GM12878 (cell line): ENCODE data around the gene KLC3. TPM values are rescaled to one million over a fixed set of nuclear protein-coding genes. Genes with fewer than 3 reads are reported as not detected.

Experiments used
- ATAC-seq: fragments of 200-7000 bp; cut with Tn5 transposase; 3 replicates; pipeline ENCODE4 v1.9.1; 2020; ENCODE audit warnings: mild to moderate bottlenecking, moderate library complexity
- BruUV-seq: library from RNA; stranded (reverse); fragments of 400-500 nt; replicated peaks from 2 replicates; lab custom pipeline; 2021; lab: Mats Ljungman, UMichigan
- CTCF ChIA-PET: fragments of 300-600 bp; sonication (Branson Sonifier 250); formaldehyde crosslinking; extraction: SDS; loops from one replicate; lab custom pipeline; 2021; ENCODE audit warnings: inconsistent platforms; lab: Yijun Ruan, JAX
- POLR2A ChIA-PET: fragments of 350-600 bp; formaldehyde crosslinking; extraction: SDS; loops from one replicate; lab custom pipeline; 2021; ENCODE audit warnings: inconsistent platforms; lab: Charles Lee
- RAD21 ChIA-PET: fragments of 300-600 bp; sonication (Branson Sonifier 250); formaldehyde crosslinking; loops from one replicate; lab custom pipeline; 2023; ENCODE audit warnings: antibody characterized with exemption; ENCODE audit not compliant: unreplicated experiment; lab: Charles Lee
- SMC1A ChIA-PET: fragments of 300-600 bp; sonication (Branson Sonifier 250); formaldehyde crosslinking; loops from one replicate; lab custom pipeline; 2023; ENCODE audit not compliant: unreplicated experiment, uncharacterized antibody; lab: Charles Lee
- DNase-seq: peaks from one replicate; pipeline ENCODE4 v3.0.0-alpha.2; 2011; ENCODE audit warnings: low read depth, low spot score
- FAIRE-seq: peaks from 3 replicates; lab custom pipeline; 2011; peaks lifted over from hg19 to GRCh38; lab: Jason Lieb, UNC
- H2AFZ ChIP-seq: 2 replicates; pipeline ENCODE4 v1.6.0; 2011; ENCODE audit warnings: low read depth, low read length, control low read depth; ENCODE audit not compliant: control insufficient read depth
- H3K27ac ChIP-seq: 2 replicates; pipeline ENCODE4 v1.5.1; 2011; ENCODE audit warnings: control low read depth; ENCODE audit not compliant: control insufficient read depth, insufficient read depth
- H3K27me3 ChIP-seq, 2 experiments: replicated peaks in 1 of 2; 2 replicates each; pipeline versions ENCODE4 v1.6.0 to v1.6.1; 2011; ENCODE audit warnings: low read length in 1 of 2; ENCODE audit not compliant: control insufficient read depth in 2 of 2, insufficient read depth in 2 of 2
- H3K36me3 ChIP-seq, 2 experiments: 2 replicates each; pipeline ENCODE4 v1.5.1; 2011; ENCODE audit warnings: low read length in 1 of 2; ENCODE audit not compliant: control insufficient read depth in 2 of 2, insufficient read depth in 2 of 2
- H3K4me1 ChIP-seq: 2 replicates; pipeline ENCODE4 v1.6.1; 2011; ENCODE audit warnings: mild to moderate bottlenecking, low read length, moderate library complexity, mixed read lengths; ENCODE audit not compliant: control insufficient read depth, insufficient read depth
- H3K4me2 ChIP-seq: 2 replicates; pipeline ENCODE4 v1.6.0; 2011; ENCODE audit warnings: control low read depth; ENCODE audit not compliant: control insufficient read depth, insufficient read depth
- H3K4me3 ChIP-seq: fragments of 200-600 bp; sonication (generic); 2 replicates; pipeline ENCODE4 v1.5.1; 2016
- H3K79me2 ChIP-seq: 2 replicates; pipeline ENCODE4 v1.6.0; 2011; ENCODE audit warnings: low read length; ENCODE audit not compliant: control insufficient read depth, insufficient read depth
- H3K9ac ChIP-seq: 2 replicates; pipeline ENCODE4 v1.8.0; 2011; ENCODE audit warnings: low read length, control low read depth, mixed read lengths; ENCODE audit not compliant: control insufficient read depth, insufficient read depth
- H3K9me3 ChIP-seq: replicated peaks from 3 replicates; pipeline ENCODE4 v1.5.1; 2011; ENCODE audit warnings: mild to moderate bottlenecking, low read length; ENCODE audit not compliant: control insufficient read depth, insufficient read depth
- H4K20me1 ChIP-seq: 2 replicates; pipeline ENCODE4 v1.6.0; 2011; ENCODE audit not compliant: control insufficient read depth, insufficient read depth
- ATF7 ChIP-seq: fragments of 450-650 bp; IDR thresholded peaks from 2 replicates; pipeline ENCODE4 v1.6.1; 2016; ENCODE audit warnings: low read depth, mild to moderate bottlenecking
- BHLHE40 ChIP-seq, 2 experiments: fragments of 450-650 bp in 1 of 2; IDR thresholded peaks; 2 replicates each; pipeline ENCODE4 v1.6.1; 2011 to 2017; ENCODE audit warnings: low read depth in 2 of 2, borderline replicate concordance in 1 of 2, improper control_type of control experiment in 1 of 2, low read length in 1 of 2, mild to moderate bottlenecking in 1 of 2
- CREM ChIP-seq: IDR thresholded peaks from 2 replicates; pipeline ENCODE4 v1.6.1; 2014; ENCODE audit warnings: antibody characterized with exemption, low read depth
- DPF2 ChIP-seq: fragments of 450-650 bp; IDR thresholded peaks from 2 replicates; pipeline ENCODE4 v1.6.1; 2017; ENCODE audit warnings: mild to moderate bottlenecking
- ESRRA ChIP-seq: IDR thresholded peaks from 2 replicates; pipeline ENCODE4 v1.6.1; 2012; ENCODE audit warnings: mild to moderate bottlenecking, low read length, improper control_type of control experiment
- HDGF ChIP-seq: fragments of 450-650 bp; IDR thresholded peaks from 2 replicates; pipeline ENCODE4 v1.6.1; 2016; ENCODE audit warnings: antibody characterized with exemption
- KAT2A ChIP-seq: conservative IDR thresholded peaks from 2 replicates; pipeline ENCODE4 v1.6.1; 2011; ENCODE audit warnings: low read depth, low read length; ENCODE audit not compliant: control insufficient read depth
- MXI1 ChIP-seq: fragments of 150-350 bp; IDR thresholded peaks from 2 replicates; pipeline ENCODE4 v1.6.1; 2011; ENCODE audit warnings: low read depth, mild to moderate bottlenecking, inconsistent platforms, low read length, improper control_type of control experiment
- NFYA ChIP-seq: IDR thresholded peaks from 2 replicates; pipeline ENCODE4 v1.6.1; 2011; ENCODE audit warnings: low read depth, mild to moderate bottlenecking, low read length, improper control_type of control experiment, borderline replicate concordance
- NFYB ChIP-seq: IDR thresholded peaks from 2 replicates; pipeline ENCODE4 v1.6.1; 2011; ENCODE audit warnings: low read depth, mild to moderate bottlenecking, low read length, improper control_type of control experiment, moderate library complexity; ENCODE audit not compliant: insufficient read depth
- RB1 ChIP-seq: fragments of 450-650 bp; formaldehyde crosslinking; IDR thresholded peaks from 2 replicates; pipeline ENCODE4 v1.6.1; 2017; ENCODE audit warnings: mild to moderate bottlenecking, borderline replicate concordance
- SP1 ChIP-seq: IDR thresholded peaks from one replicate; pipeline ENCODE4 v1.6.1; 2011; ENCODE audit warnings: low read depth, low read length
- WGBS: methylation state at CpG from one replicate; pipeline ENCODE4 v1.1.6; 2016; ENCODE audit warnings: low lambda C conversion rate; ENCODE audit not compliant: insufficient replicate concordance, insufficient coverage; ENCODE audit errors: missing lambda C conversion rate; 5-methylcytosine and 5-hydroxymethylcytosine counted together
- in situ Hi-C: fragments of 300-500 bp; cut with MboI; formaldehyde crosslinking; loops from 9 replicates; pipeline ENCODE4 v1.14.3; 2018; ENCODE audit warnings: mixed read lengths
- intact Hi-C: fragments of 100-400 bp; cut with micrococcal nuclease; formaldehyde crosslinking; loops from one replicate; pipeline ENCODE4 v1.14.2; 2022; ENCODE audit not compliant: unreplicated experiment
- polyA plus RNA-seq, 11 experiments: library from polyadenylated mRNA; depleted of rRNA in 4 of 11; unstranded in 6 of 11; stranded (reverse) in 5 of 11; fragments of >200 nt; fragmentation: Nextera tagmentation in 4 of 11; fragmentation: Illumina TruSeq in 1 of 11; extraction: Ambion mirVana in 4 of 11; extraction: Trizol in 1 of 11; gene quantifications; 1 replicate in 1 of 11; 2 replicates in 10 of 11; pipeline versions ENCODE4 v1.2.1 to v1.2.3, GENCODE V29; 2011 to 2016; ENCODE audit warnings: inconsistent platforms in 2 of 11, missing spikeins in 2 of 11, low read depth in 1 of 11
- total RNA-seq, 4 experiments: library from RNA; depleted of rRNA in 3 of 4; stranded (reverse); fragments of >200 nt in 3 of 4; fragmentation: Illumina TruSeq in 1 of 4; extraction: Trizol in 1 of 4; gene quantifications; 2 replicates each; pipeline versions ENCODE4 v1.2.1 to v1.2.3, GENCODE V29; 2013 to 2021
- TF ChIP-seq, protein P1 (sequence below): fragments of 150-350 bp; IDR thresholded peaks from 2 replicates; pipeline ENCODE4 v1.6.1; 2016; ENCODE audit warnings: low read depth, low read length
- TF ChIP-seq, protein P2 (sequence below), 3 experiments: IDR thresholded peaks in 2 of 3; conservative IDR thresholded peaks in 1 of 3; 2 replicates each; pipeline ENCODE4 v1.5.1; 2011; ENCODE audit warnings: low read depth in 3 of 3, low read length in 3 of 3, mild to moderate bottlenecking in 3 of 3, control low read depth in 2 of 3, moderate library complexity in 2 of 3, inconsistent platforms in 1 of 3, mixed read lengths in 1 of 3; ENCODE audit not compliant: control insufficient read depth in 2 of 3, insufficient read depth in 1 of 3; ENCODE audit errors: extremely low read depth in 1 of 3
- TF ChIP-seq, protein P3 (sequence below): fragments of 450-650 bp; IDR thresholded peaks from 2 replicates; pipeline ENCODE4 v1.6.1; 2016; ENCODE audit warnings: mild to moderate bottlenecking

The KLC3 gene
- total and polyA plus RNA-seq, 10 of the 15 experiments (the other 5 are each of a cell fraction or from before 2014, with no cell fraction given): 0.03 to 0.38 (median 0.28) TPM; not detected in 5

DNA sequence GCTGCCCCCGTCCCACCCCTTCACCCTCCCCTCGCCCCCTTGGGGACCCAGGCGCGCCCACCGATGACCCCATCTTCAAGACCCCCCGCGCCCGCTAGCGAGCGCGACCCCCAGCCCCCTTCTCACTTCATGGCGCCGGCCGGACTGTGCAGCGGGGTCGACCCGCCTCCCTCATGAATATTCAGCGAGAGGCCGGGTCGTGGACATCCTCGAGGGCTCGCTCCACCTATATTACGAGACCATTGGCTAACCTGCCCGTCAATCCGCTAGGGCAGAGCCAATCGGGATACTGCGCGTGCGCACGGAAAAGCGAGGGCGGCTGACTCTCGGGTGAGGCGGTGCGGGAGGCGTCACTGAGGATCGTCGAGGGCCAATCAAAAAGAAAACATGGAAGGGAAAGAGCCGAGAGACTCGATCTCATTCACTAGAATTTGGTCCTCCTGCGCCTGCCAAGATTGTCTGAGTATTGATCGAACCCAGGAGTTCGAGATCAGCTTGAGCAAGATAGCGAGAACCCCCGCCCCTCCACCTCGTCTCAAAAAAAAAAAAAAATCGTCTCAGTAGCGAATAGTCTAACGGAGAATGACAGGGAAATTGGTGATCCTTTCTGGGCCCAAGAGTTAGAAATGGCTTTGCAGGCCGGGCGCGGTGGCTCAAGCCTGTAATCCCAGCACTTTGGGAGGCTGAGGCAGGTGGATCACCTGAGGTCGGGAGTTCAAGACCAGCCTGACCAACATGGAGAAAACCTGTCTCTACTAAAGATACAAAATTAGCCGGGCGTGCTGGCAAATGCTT lies 30.1 kb downstream of the KLC3 start, which contains the start of gene ERCC2:
ERCC2 (minus strand) TSS at position 164 of the 795 bp plus-strand sequence; CDS start at position 131, 33 bp downstream.
- no peaks in the 10 kb centered on the region for H3K9me3 ChIP-seq
- H3K27ac ChIP-seq: peak within 1 kb of the TSS; percentile 75
- intact Hi-C loops (no loop called here), in situ Hi-C loops (no loop called here)
- H3K27me3 ChIP-seq: no peaks in the 10 kb centered on the region
- POLR2A ChIA-PET: interaction anchor here (0.6 to 0.9 kb wide), 3 partner anchors 9 to 35 kb away, joined by 3 to 7 read pairs (median 3); no protein-coding TSS in a partner anchor
- no peaks in the 10 kb centered on the region for H3K36me3 ChIP-seq
- no peaks in the 10 kb centered on the region for H4K20me1 ChIP-seq
- peaks cover 9% of the 10 kb centered on the region for H3K79me2 ChIP-seq
- CTCF ChIA-PET: interaction anchor here (1.0 to 2.2 kb wide), 3 partner anchors 32 to 69 kb away, joined by 3 to 5 read pairs (median 3); no protein-coding TSS in a partner anchor
- H2AFZ ChIP-seq: peak within 1 kb of the TSS; percentile 92
- SMC1A ChIA-PET: interaction anchor here (1.3 kb wide), 1 partner anchor 31 kb away, joined by 4 read pairs; no protein-coding TSS in a partner anchor
- no peaks in the 10 kb centered on the region; the same call in 1 of the 2 replicates for H3K4me1 ChIP-seq
- peak; percentile 96 for FAIRE-seq
- H3K9ac ChIP-seq: peak within 1 kb of the TSS; percentile 73
- RAD21 ChIA-PET: interaction anchor here (0.8 to 1.1 kb wide), 2 partner anchors 34 to 108 kb away, joined by 3 read pairs; partner anchors contain the start of gene PPP1R13L
- BruUV-seq: TSS peak; percentile 87
- DNase-seq: peak; percentile 96
- H3K4me2 ChIP-seq: peak within 1 kb of the TSS; percentile 96
- H3K4me3 ChIP-seq: peak within 1 kb of the TSS; percentile 88
- WGBS: 3% methylated on average over 50 of the region's 55 CpGs
- ATAC-seq: peak; percentile 100
- TF ChIP-seq BHLHE40 (IDR thresholded peaks at IDR 0.05; ENCODE audit: borderline replicate concordance in 1 of 2, low read depth in 2 of 2, low read length in 1 of 2) (peak; percentile 46 to 86; a peak in 3 of 4 replicates), SP1 (peak; percentile 99), ESRRA (no peak), CREM (peak; percentile 68; the same call in 1 of the 2 replicates), DPF2 (peak; percentile 100), MXI1 (peak; percentile 40; the same call in 1 of the 2 replicates), KAT2A (no peak), NFYA (peak; percentile 67), NFYB (peak; percentile 97), RB1 (no peak), ATF7 (peak; percentile 23; the same call in 1 of the 2 replicates), HDGF (peak; percentile 70)
- TF ChIP-seq, protein P1, sequence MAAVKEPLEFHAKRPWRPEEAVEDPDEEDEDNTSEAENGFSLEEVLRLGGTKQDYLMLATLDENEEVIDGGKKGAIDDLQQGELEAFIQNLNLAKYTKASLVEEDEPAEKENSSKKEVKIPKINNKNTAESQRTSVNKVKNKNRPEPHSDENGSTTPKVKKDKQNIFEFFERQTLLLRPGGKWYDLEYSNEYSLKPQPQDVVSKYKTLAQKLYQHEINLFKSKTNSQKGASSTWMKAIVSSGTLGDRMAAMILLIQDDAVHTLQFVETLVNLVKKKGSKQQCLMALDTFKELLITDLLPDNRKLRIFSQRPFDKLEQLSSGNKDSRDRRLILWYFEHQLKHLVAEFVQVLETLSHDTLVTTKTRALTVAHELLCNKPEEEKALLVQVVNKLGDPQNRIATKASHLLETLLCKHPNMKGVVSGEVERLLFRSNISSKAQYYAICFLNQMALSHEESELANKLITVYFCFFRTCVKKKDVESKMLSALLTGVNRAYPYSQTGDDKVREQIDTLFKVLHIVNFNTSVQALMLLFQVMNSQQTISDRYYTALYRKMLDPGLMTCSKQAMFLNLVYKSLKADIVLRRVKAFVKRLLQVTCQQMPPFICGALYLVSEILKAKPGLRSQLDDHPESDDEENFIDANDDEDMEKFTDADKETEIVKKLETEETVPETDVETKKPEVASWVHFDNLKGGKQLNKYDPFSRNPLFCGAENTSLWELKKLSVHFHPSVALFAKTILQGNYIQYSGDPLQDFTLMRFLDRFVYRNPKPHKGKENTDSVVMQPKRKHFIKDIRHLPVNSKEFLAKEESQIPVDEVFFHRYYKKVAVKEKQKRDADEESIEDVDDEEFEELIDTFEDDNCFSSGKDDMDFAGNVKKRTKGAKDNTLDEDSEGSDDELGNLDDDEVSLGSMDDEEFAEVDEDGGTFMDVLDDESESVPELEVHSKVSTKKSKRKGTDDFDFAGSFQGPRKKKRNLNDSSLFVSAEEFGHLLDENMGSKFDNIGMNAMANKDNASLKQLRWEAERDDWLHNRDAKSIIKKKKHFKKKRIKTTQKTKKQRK: peak; percentile 28; the same call in 1 of the 2 replicates
- TF ChIP-seq, protein P2, sequence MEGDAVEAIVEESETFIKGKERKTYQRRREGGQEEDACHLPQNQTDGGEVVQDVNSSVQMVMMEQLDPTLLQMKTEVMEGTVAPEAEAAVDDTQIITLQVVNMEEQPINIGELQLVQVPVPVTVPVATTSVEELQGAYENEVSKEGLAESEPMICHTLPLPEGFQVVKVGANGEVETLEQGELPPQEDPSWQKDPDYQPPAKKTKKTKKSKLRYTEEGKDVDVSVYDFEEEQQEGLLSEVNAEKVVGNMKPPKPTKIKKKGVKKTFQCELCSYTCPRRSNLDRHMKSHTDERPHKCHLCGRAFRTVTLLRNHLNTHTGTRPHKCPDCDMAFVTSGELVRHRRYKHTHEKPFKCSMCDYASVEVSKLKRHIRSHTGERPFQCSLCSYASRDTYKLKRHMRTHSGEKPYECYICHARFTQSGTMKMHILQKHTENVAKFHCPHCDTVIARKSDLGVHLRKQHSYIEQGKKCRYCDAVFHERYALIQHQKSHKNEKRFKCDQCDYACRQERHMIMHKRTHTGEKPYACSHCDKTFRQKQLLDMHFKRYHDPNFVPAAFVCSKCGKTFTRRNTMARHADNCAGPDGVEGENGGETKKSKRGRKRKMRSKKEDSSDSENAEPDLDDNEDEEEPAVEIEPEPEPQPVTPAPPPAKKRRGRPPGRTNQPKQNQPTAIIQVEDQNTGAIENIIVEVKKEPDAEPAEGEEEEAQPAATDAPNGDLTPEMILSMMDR (IDR thresholded peaks at IDR 0.05 in 2 of 3, conservative IDR thresholded peaks at IDR 0.05 in 1 of 3; ENCODE audit: control insufficient read depth in 2 of 3, extremely low read depth in 1 of 3, insufficient read depth in 1 of 3, low read depth in 3 of 3, low read length in 3 of 3): no peak
- TF ChIP-seq, protein P3, sequence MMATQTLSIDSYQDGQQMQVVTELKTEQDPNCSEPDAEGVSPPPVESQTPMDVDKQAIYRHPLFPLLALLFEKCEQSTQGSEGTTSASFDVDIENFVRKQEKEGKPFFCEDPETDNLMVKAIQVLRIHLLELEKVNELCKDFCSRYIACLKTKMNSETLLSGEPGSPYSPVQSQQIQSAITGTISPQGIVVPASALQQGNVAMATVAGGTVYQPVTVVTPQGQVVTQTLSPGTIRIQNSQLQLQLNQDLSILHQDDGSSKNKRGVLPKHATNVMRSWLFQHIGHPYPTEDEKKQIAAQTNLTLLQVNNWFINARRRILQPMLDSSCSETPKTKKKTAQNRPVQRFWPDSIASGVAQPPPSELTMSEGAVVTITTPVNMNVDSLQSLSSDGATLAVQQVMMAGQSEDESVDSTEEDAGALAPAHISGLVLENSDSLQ: peak; percentile 100
